Measurements from ENCODE around the gene FIBCD1. TPM values are rescaled to one million over a fixed set of nuclear protein-coding genes. Genes with fewer than 3 reads are reported as not detected.

The FIBCD1 gene, protein sequence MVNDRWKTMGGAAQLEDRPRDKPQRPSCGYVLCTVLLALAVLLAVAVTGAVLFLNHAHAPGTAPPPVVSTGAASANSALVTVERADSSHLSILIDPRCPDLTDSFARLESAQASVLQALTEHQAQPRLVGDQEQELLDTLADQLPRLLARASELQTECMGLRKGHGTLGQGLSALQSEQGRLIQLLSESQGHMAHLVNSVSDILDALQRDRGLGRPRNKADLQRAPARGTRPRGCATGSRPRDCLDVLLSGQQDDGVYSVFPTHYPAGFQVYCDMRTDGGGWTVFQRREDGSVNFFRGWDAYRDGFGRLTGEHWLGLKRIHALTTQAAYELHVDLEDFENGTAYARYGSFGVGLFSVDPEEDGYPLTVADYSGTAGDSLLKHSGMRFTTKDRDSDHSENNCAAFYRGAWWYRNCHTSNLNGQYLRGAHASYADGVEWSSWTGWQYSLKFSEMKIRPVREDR
- not detected in 2 replicates for total RNA-seq

DNA sequence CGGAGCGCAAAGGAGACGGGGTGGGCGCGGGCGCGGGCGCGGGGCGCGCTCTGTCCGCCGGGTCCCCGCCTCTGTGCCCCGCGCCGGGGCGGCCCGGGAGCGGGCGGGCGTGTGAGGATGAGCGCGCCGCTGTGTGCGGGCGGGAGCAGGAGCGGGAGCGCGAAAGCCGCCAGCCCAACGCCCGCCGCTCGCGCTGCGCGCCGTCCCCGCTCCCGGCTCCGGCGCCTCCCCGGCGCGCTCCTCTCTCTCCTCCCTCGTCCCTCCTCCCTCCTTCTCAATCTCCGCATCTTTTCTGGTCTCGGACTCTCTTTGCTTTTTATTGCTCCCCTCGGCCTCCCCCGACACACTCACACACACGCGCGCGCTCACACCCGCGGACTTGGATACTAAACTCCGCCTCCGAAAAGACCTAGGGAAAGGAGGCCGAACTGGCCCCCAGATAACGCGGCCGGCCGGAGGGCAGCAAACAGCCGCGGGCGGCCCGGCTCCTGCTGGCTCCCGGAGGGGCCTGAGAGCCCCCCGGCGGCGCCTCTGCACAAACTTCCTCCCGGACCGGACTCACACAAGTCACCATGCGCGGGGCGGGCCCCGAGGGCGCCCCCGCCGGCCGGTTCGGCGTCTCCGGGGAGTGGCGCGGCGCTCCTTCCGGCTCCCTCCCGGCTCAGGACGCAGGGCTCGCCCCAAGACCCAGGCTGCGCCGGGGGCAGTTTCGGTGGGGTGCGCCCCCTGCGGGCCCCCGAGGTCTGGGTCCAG is at the start of gene FIBCD1:
Gene FIBCD1 (minus strand): TSS at position 596 of the 753 bp plus-strand sequence. CDS start 640 bp downstream, outside the sequence.
- Mint-ChIP-seq H3K27ac (no peak within 1 kb of the TSS), H3K9me3 (no peaks in the 10 kb centered on the region), H3K27me3 (peaks cover 48% of the 10 kb centered on the region), H3K36me3 (ENCODE audit: low read depth) (no peaks in the 10 kb centered on the region), H3K4me3 (peak within 1 kb of the TSS; percentile 74), H3K4me1 (peaks cover 6% of the 10 kb centered on the region)
- intact Hi-C loops (cut with micrococcal nuclease): no loop called here
- DNase-seq: peak; percentile 75

DNA sequence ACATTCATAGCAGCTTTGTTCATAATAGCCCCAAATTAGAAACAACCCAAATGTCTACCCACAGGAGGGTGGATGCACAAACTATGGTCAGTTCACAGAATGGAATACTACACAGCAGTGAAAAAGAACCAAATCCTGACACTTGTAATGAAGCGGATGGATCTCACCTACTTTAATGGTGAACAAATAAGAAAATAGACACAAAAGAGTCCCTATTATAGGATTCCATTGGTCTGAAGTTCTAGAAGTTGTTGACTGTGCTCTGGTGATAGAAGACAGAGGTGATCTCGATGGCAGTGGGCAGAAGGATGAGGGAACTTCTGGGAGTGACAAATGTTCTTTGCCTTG is 49.3 kb upstream of the FIBCD1 start:
- intact Hi-C loops (cut with micrococcal nuclease): no loop called here
- no peak for DNase-seq
- Mint-ChIP-seq H3K27ac (no peak overlapping the region), H3K9me3 (no peaks in the 10 kb centered on the region), H3K4me3 (no peak overlapping the region), H3K4me1 (no peaks in the 10 kb centered on the region), H3K27me3 (no peaks in the 10 kb centered on the region), H3K36me3 (ENCODE audit: low read depth) (no peaks in the 10 kb centered on the region)

DNA sequence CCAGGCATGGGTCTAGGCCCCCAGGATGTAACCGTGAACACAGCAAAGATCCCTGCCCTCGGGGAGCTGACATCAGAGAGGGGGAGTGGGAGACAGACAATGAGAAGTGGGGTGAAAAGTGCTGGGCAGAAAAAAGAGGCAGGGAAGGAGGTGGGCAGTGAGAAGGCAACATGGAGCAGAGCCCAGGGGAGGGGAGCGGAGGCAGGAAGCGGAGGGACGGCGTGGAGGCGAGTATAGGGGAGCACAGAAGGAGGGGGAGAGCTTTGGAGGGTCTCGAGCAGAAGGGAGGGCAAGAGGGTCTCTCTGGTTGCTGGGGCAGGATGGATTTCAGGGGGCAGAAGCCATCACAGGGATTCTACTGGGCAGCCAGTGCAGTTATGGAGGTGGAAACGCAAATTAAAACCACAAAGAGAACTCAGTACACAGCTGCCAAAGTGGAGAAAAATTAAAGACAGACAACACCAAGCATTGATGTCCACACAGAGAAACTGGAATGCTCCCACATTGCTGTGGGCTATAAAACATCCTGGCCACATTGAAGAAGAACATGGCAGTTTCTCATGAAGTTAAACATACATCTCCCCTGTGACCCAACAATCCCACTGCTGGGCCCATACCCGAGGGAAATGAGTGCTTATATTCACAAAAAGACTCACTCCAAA is 48.8 kb upstream of the FIBCD1 start:
- no peak overlapping the region for H3K4me3 Mint-ChIP-seq
- no peak for DNase-seq
- intact Hi-C loops (cut with micrococcal nuclease): no loop called here
- no peak overlapping the region for H3K27ac Mint-ChIP-seq
- H3K4me1 Mint-ChIP-seq: no peaks in the 10 kb centered on the region
- H3K9me3 Mint-ChIP-seq: no peaks in the 10 kb centered on the region
- no peaks in the 10 kb centered on the region for H3K27me3 Mint-ChIP-seq
- H3K36me3 Mint-ChIP-seq (ENCODE audit: low read depth): no peaks in the 10 kb centered on the region

DNA sequence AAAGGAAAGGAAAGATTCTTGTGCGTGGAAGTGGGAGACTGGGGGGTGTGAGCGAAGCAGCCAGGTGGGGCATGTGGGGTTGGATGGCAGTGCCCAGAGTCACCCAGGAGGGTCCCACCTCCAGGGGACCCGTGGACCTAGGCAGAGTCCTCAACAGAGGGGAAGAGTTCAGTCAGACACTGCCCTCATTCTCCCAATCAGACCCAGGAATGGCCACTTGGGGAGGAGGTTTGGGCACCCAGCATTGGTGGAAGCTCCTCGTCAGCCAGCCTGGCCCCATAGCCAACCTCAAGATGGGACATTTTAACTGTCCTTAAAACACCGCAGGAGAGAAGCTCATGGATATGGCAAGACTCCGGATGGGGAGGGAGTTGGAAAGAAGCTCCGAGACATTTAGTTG is 48.0 kb upstream of the FIBCD1 start:
- H3K4me3 Mint-ChIP-seq: no peak overlapping the region
- H3K27me3 Mint-ChIP-seq: no peaks in the 10 kb centered on the region
- H3K27ac Mint-ChIP-seq: no peak overlapping the region
- intact Hi-C loops (cut with micrococcal nuclease): no loop called here
- no peaks in the 10 kb centered on the region for H3K36me3 Mint-ChIP-seq (ENCODE audit: low read depth)
- DNase-seq: no peak
- H3K9me3 Mint-ChIP-seq: no peaks in the 10 kb centered on the region
- H3K4me1 Mint-ChIP-seq: no peaks in the 10 kb centered on the region

DNA sequence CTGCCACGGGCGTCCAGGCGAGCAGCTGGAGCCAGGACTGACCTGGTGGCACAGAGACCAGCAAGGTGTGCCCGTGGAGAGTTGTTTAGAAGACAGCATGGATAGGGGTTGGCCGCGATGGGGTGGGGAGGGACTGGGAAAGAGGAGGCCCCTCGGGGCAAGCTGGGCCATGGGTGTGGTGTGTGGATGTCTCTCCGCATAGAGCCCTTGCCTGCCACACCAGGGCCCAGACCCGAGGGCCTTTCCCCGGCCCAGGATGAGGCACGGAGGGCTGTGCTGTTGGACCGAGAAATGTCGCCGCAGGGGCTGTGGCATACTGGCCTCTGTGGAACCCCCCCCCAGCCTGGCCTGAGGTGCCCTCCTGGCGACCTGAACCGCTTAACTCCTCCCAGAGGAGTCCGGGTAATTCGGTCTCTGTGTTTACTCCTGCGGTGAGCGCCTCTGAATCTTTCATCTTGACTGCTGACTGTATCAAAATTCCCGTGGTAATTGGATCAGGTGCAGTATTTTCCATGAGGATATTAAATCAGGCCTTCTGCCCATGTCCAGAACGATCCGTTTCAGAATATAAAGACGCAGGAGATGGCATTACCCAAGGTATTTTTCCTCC is 47.4 kb upstream of the FIBCD1 start:
- H3K4me1 Mint-ChIP-seq: no peaks in the 10 kb centered on the region
- H3K36me3 Mint-ChIP-seq (ENCODE audit: low read depth): no peaks in the 10 kb centered on the region
- intact Hi-C loops (cut with micrococcal nuclease): no loop called here
- no peak for DNase-seq
- H3K9me3 Mint-ChIP-seq: no peaks in the 10 kb centered on the region
- no peaks in the 10 kb centered on the region for H3K27me3 Mint-ChIP-seq
- H3K27ac Mint-ChIP-seq: no peak overlapping the region
- no peak overlapping the region for H3K4me3 Mint-ChIP-seq

DNA sequence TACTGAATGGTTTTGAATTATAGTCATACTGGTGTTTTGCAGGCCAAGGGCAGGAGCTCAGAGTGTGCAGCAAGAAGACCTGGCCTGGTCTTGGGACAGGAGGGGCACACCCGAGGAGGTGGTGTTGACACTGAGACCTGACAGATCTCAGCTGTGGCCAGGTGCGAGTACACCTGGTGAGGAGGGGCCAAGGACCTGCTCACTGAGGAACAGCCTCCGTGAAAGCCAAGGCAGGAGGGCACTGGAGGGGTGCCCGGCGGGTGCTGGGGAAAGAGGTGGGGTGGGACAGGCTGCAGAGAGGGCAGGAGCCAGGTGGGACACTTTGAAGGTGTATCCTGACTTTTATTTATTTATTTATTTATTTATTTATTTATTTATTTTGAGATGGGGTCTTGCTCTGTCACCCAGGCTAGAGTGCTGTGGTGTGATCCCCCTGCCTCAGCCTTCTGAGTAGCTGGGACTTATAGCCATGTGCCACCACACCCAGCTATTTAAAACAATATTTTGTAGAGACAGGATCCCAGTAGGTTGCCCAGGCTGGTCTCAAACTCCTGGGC is 46.6 kb upstream of the FIBCD1 start:
- intact Hi-C loops (cut with micrococcal nuclease): no loop called here
- H3K4me3 Mint-ChIP-seq: no peak overlapping the region
- H3K27me3 Mint-ChIP-seq: no peaks in the 10 kb centered on the region
- no peak overlapping the region for H3K27ac Mint-ChIP-seq
- no peak for DNase-seq
- no peaks in the 10 kb centered on the region for H3K4me1 Mint-ChIP-seq
- no peaks in the 10 kb centered on the region for H3K36me3 Mint-ChIP-seq (ENCODE audit: low read depth)
- no peaks in the 10 kb centered on the region for H3K9me3 Mint-ChIP-seq

DNA sequence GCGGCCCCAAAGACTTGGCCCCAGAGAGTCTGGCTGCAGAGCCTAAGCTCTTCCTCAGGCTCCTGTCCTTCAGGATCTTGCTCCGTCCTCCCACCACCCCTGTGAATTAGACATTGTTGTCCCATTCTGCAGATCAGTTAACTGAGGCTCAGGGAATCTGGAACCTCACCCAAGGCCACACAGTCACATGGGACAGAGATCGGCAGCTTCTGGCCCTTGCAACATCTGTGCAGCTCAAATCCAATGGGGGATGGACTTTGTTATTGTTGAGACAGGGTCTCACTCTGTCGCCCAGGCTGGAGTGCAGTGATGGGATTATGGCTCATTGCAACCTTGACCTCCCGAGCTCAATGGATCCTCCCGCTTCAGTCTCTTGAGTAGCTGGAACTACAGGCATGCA is 46.0 kb upstream of the FIBCD1 start:
- Mint-ChIP-seq H3K4me3 (no peak overlapping the region), H3K4me1 (no peaks in the 10 kb centered on the region), H3K36me3 (ENCODE audit: low read depth) (no peaks in the 10 kb centered on the region), H3K27me3 (no peaks in the 10 kb centered on the region), H3K9me3 (no peaks in the 10 kb centered on the region), H3K27ac (no peak overlapping the region)
- no peak for DNase-seq
- intact Hi-C loops (cut with micrococcal nuclease): no loop called here

DNA sequence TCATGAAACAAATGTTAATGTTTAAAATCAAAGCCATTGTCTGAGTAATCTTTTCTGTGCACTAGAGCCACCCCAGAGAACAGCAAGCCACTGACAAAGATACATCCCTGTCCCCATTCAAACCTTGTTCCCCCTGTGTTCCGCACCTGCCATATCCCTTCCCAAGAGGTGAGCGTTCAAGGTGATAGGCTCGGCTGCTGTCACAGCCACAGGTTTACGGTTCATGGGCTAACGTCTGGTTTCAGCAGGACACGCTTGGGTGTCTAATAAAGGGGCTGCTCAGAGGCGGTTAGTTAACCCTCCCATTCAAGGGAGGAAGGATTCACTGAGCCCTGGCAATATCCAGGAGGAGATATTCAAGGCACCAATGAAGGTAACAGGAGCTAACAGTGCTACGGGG is 45.5 kb upstream of the FIBCD1 start:
- H3K9me3 Mint-ChIP-seq: no peaks in the 10 kb centered on the region
- no peak for DNase-seq
- intact Hi-C loops (cut with micrococcal nuclease): no loop called here
- H3K36me3 Mint-ChIP-seq (ENCODE audit: low read depth): no peaks in the 10 kb centered on the region
- H3K4me3 Mint-ChIP-seq: no peak overlapping the region
- no peak overlapping the region for H3K27ac Mint-ChIP-seq
- no peaks in the 10 kb centered on the region for H3K27me3 Mint-ChIP-seq
- H3K4me1 Mint-ChIP-seq: no peaks in the 10 kb centered on the region

DNA sequence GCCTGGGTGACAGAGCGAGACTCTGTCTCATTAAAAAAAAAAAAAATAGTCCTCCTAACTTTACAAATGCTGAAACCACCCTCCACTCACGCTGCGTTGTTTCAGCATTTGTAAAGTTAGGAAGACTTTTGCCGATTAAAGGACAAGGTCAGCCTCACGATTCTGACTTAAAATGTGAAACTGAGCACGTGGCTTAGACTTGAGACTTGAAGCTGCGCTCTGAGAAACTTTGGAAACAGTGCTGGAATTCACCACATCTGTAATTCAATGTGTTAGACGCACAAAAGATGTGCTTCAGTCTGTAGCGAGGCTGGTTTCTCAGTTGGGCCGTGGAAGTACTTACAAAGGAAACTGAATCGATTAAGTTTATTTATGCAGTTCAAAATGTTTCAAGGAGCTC is 44.9 kb upstream of the FIBCD1 start:
- no peaks in the 10 kb centered on the region for H3K9me3 Mint-ChIP-seq
- no peaks in the 10 kb centered on the region for H3K4me1 Mint-ChIP-seq
- no peak overlapping the region for H3K4me3 Mint-ChIP-seq
- H3K27ac Mint-ChIP-seq: no peak overlapping the region
- H3K36me3 Mint-ChIP-seq (ENCODE audit: low read depth): no peaks in the 10 kb centered on the region
- DNase-seq: no peak
- no peaks in the 10 kb centered on the region for H3K27me3 Mint-ChIP-seq
- intact Hi-C loops (cut with micrococcal nuclease): no loop called here

DNA sequence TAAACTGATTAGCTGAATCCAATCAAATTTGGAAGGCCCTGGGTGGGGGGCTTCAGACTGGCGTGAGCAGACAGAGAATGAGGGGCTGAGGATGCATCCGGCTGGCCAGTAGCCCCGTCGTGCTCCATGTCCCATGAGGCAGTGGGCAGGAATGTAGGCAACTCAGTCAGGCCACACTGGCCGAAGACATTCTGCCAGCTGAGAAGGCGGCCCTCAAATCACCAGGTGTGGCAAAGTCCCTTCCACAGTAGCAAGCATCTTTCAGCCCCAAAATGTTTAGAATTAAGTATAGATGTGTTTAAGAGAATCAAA is 44.3 kb upstream of the FIBCD1 start:
- intact Hi-C loops (cut with micrococcal nuclease): no loop called here
- Mint-ChIP-seq H3K36me3 (ENCODE audit: low read depth) (no peaks in the 10 kb centered on the region), H3K4me1 (no peaks in the 10 kb centered on the region), H3K27ac (no peak overlapping the region), H3K27me3 (no peaks in the 10 kb centered on the region), H3K4me3 (no peak overlapping the region), H3K9me3 (no peaks in the 10 kb centered on the region)
- no peak for DNase-seq

DNA sequence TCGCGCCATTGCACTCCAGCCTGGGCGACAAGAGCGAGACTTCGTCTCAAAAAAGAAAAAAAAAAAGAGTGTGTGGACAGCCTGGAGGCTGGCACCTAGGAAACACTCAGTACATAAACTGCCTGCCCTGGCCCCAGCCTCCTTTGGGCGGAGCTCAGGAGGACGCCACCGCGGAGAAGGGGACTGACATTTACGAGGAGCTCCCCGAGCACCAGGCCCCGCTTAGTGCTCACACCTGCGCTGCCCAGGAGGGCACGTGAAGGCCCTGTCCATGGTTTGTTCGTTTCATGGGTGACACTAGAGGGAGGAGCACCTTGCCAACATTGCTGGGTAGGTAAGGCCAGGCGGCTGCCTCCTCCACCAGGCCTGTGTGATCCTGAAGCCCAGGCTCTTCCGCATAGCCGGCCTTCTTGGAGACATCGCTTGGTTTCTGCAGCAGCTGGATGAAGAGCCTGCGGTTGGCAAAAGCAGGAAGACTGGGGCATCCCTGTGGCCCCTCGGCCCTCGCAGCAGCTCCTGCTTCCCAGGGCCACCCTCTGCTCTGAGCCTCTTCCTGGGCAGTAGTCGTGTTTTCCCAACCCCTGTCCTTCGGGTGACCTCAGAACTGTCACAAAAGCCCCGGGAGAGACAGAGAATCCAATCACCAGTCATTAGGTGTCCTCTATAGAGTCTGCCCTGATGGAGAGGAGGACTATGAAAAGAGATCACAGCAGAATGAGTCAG is 43.8 kb upstream of the FIBCD1 start:
- Mint-ChIP-seq H3K27me3 (no peaks in the 10 kb centered on the region), H3K9me3 (no peaks in the 10 kb centered on the region), H3K4me3 (no peak overlapping the region), H3K27ac (no peak overlapping the region), H3K36me3 (ENCODE audit: low read depth) (no peaks in the 10 kb centered on the region), H3K4me1 (no peaks in the 10 kb centered on the region)
- intact Hi-C loops (cut with micrococcal nuclease): no loop called here
- no peak for DNase-seq

DNA sequence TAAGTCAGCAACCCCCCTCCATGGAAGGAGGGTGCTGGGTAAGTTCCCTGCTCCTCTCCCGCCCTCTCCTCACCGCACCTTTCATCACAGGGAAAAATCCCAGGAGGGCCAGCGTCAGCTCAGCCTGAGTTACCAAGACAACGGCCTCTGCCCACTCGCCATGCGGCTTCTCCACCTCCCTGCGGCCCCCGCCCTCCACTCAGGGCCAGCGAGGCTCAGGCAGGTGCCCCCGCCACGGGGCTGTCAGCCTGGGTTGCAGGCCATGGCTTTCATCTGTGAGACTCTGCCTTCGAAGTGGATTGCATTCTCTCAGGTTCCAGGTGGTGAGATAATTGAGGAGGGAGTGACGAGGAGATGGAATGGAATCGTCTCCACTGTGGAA is 42.7 kb upstream of the FIBCD1 start:
- DNase-seq: no peak
- Mint-ChIP-seq H3K36me3 (ENCODE audit: low read depth) (no peaks in the 10 kb centered on the region), H3K9me3 (no peaks in the 10 kb centered on the region), H3K4me1 (no peaks in the 10 kb centered on the region), H3K27me3 (no peaks in the 10 kb centered on the region), H3K4me3 (no peak overlapping the region), H3K27ac (no peak overlapping the region)
- intact Hi-C loops (cut with micrococcal nuclease): no loop called here

DNA sequence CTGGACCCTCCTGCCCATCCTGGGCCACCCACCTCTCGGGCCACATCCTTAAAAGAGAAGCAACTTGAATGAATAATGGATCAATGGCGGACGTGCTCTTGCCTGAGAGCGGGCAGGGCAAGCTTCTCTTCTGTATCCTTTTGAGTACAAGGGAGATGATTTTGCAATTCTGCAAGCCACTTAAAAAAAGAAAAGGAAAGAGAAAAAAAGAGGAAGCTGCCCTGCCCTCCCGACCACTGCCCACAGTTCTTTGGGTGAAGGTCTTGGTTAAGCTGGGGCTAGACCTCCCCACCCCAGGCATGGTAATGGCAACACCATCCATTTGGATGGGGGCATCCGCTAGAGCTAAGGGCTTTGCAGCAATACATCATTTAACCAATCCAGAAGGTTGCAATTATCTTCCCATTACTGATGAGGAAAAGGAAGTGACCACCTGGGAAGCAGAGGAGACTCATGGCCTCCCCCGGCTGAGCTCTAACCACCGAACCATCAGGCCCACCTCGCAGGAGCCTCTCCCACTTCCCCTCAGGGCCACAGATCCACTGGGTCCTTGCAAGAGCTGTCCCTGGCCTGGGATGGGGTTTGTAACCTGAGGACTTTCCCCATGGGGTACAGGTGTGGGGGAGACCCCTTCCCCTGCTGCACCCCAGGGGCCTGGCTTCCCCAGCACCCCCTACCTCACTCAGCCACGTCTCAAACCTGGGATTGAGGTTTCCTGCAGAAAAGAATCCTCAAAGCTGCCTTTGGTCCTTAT is 42.1 kb upstream of the FIBCD1 start:
- no peak overlapping the region for H3K4me3 Mint-ChIP-seq
- H3K27ac Mint-ChIP-seq: no peak overlapping the region
- no peak for DNase-seq
- intact Hi-C loops (cut with micrococcal nuclease): no loop called here
- no peaks in the 10 kb centered on the region for H3K36me3 Mint-ChIP-seq (ENCODE audit: low read depth)
- no peaks in the 10 kb centered on the region for H3K27me3 Mint-ChIP-seq
- no peaks in the 10 kb centered on the region for H3K4me1 Mint-ChIP-seq
- no peaks in the 10 kb centered on the region for H3K9me3 Mint-ChIP-seq

Measured in activated CD4-positive, alpha-beta T cell treated with anti-CD3 and anti-CD28 coated beads, Interleukin-2, amount 10 ng/mL, durations not matched to agents 24 days and 14 days (primary cell).